WI38 (cell line): Measurements from ENCODE around the gene WASF2.

Source experiments
- H3K4me3 ChIP-seq: 2 replicates; pipeline ENCODE4 v1.5.1; 2011; ENCODE audit warnings: low read depth, mild to moderate bottlenecking, control low read depth, low read length
- CTCF ChIP-seq: IDR thresholded peaks from 2 replicates; pipeline ENCODE4 v1.5.1; 2012; ENCODE audit warnings: low read depth, mild to moderate bottlenecking, control low read depth, low read length

WASF2 gene

DNA sequence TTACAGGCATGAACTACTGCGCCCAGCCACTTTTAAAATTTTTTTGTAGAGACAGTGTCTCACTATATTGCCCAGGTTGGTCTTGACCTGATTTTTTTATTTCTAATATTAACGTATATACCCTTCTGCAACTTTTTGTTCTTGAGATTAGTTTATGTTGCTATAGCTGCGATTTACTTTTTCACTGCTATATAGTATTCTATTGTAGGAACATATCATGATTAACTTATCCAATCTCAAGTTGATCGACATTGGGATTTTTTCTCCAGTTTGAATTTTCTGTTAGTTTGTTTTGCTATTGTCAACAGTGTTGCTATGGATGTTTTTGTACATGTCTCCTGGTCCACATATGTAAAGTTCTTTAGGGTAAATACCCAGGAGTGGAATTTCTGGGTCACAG, 35.4 kb downstream of the WASF2 start:
- TF ChIP-seq CTCF = no peak

GRCh38 chr1:27451343-27451742, 38.6 kb downstream of the WASF2 start:
- H3K4me3 ChIP-seq = no peak overlapping the region
- TF ChIP-seq CTCF = no peak

More for the DNA sequence above, 35.4 kb downstream of the WASF2 start:
- no peak overlapping the region for H3K4me3 ChIP-seq

DNA sequence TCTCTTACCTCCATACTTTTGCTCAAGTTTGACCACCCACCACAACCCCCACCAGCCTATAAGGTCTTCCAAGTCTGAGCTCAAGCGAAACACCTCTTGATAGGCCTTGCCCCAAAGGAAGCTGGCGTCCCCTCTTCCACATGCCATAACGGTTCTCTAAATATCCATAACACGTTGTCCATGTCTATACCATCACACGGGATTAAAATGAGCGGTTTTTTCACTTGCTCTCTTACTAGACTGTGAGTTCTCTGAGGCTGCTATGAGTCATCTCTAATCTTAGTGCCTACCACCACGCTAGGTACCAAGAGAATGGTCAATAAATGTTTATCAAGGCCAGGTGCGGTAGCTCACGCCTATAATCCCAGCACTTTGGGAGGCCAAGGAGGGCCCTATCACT, 41.0 kb downstream of the WASF2 start:
- no peak overlapping the region for H3K4me3 ChIP-seq
- TF ChIP-seq CTCF = no peak

- H3K4me3 ChIP-seq = no peak overlapping the region
- no peak for TF ChIP-seq CTCF
These were observed 42.1 kb downstream of the WASF2 start for GRCh38 chr1:27447883-27448282.

GRCh38 chr1:27447399-27447798, 42.6 kb downstream of the WASF2 start:
- no peak overlapping the region for H3K4me3 ChIP-seq
- no peak for TF ChIP-seq CTCF

DNA sequence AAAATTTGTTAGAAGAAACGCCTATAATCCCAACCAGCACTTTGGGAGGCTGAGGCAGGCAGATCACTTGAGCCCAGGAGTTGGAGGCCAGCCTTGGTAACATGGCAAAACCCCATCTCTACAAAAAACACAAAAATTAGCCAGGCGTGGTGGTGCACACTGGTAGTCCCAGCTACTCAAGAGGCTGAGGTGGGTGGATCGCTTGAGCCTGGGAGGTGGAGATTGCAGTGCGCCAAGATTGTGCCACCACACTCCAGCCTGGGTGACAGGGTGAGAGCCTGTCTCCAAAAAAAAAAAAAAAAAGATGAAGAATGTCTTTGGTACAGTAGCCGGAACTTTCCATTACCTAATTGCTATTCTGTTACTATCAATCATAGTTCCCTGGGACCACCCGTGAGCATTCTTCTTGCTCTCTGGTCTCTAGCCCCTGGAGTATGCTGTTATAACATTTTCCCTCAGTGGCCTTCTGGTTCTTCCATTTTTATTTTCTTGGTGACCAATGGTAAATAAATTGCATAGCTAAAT, 43.4 kb downstream of the WASF2 start:
- no peak for TF ChIP-seq CTCF
- H3K4me3 ChIP-seq = no peak overlapping the region

DNA sequence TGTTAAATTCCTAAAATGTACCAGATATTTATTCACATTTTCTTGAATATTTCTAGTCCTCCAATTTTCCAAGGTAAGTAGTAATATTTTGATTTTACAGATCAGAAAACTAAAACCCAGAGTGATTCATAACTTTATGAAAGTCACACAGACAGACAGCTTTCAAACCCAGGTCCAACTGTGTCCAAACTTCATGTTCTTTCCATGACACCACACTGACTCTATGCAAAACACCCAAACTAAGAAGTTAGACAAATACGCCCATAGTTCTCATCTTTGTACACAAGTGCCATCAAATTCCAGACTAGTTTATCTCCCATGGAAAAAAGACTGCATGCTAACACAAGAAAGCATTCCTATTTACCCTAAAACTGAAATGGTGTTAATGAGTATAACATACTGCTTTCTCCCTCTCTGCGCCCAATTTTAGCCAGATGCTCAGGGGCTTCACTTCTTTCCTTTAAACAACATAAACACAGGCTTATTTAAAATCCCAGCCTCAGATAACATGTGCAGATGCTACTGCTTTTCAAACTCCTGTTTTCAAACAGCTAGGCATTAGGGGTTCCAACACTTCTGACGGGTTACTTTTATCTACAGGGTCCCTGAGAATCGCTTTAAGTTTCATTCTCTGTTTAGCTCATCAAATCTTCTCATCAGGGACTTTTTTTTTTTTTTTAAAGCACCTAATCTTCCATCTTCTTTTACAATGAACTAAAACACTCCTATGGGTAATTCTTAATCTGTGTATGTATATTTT, 44.6 kb downstream of the WASF2 start:
- no peak overlapping the region for H3K4me3 ChIP-seq
- no peak for TF ChIP-seq CTCF
